ENCODE results near the gene MRC1. TPM values are rescaled to one million over a fixed set of nuclear protein-coding genes. Genes with fewer than 3 reads are reported as not detected.

The MRC1 gene
- total RNA-seq, 1 experiment from 2014 or later: 0.37 TPM

DNA sequence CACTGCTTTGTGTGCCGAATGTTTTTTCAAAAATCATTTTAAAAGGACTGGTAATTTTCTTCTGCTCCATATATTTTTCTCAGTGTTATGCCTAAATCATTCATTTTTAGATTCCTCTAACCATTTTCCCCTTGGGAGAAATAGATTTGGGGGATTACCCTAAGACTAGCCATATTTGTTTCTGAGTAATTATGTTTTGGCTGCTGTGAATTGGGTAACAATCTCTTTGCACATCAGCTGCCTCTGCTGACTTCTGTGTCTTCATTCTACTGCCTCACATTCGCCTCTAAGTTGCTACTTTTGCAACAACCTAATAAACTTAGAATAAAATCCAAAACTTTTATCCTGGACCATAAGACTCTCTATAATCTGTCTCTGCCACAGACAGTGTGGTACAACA, 18.5 kb upstream of the MRC1 start:
- no peaks in the 10 kb centered on the region for H3K9me3 ChIP-seq (ENCODE audit: control insufficient read depth in 1 of 2, insufficient read depth in 1 of 2, low read depth in 1 of 2, low read length in 2 of 2)
- DNase-seq (ENCODE audit: low read depth, low spot score) (no peak), ATAC-seq (no peak)
- H3K4me1 ChIP-seq (ENCODE audit: control insufficient read depth in 1 of 2, insufficient read depth in 2 of 2, low read length in 2 of 2): peaks cover 6 to 14% of the 10 kb centered on the region in 2 experiments; a peak in 3 of 4 replicates
- H4K20me1 ChIP-seq (ENCODE audit: insufficient read depth): no peaks in the 10 kb centered on the region
- CTCF ChIA-PET: interaction anchor here (1.3 kb wide), 1 partner anchor 11 kb away, joined by 3 read pairs; no protein-coding TSS in a partner anchor
- H3K4me3 ChIP-seq (replicated peaks in 1 of 2; ENCODE audit: low read depth in 1 of 2, low read length in 2 of 2): no peak overlapping the region
- no TSS peak for BruUV-seq (replicated peaks)
- RAD21 ChIA-PET (ENCODE audit: low non-redundant PET in 1 of 2, low total read pairs in 2 of 2, uncharacterized antibody in 2 of 2, unreplicated experiment in 2 of 2): no interaction called here
- POLR2A ChIA-PET: no interaction called here
- intact Hi-C loops (cut with micrococcal nuclease): no loop called here
- H3K36me3 ChIP-seq (ENCODE audit: control insufficient read depth in 1 of 2, insufficient read depth in 2 of 2, low read length in 2 of 2): no peaks in the 10 kb centered on the region
- no peaks in the 10 kb centered on the region for H3K79me2 ChIP-seq (ENCODE audit: insufficient read depth, low read length)
- peaks cover 3% of the 10 kb centered on the region; the same call in 1 of the 2 replicates for H3K9me2 ChIP-seq (ENCODE audit: insufficient read depth)
- no peaks in the 10 kb centered on the region for H3K27me3 ChIP-seq (ENCODE audit: insufficient read depth, low read length)
- no peak overlapping the region for H3K27ac ChIP-seq (ENCODE audit: low read depth, low read length)
- TF ChIP-seq FOSL1 (IDR thresholded peaks at IDR 0.05; ENCODE audit: low read depth): no peak
- TF ChIP-seq ZFX (IDR thresholded peaks at IDR 0.05): no peak
- no peak for TF ChIP-seq YY1 (IDR thresholded peaks at IDR 0.05; ENCODE audit: extremely low read depth, insufficient replicate concordance, low read depth, low read length)
- no peak for TF ChIP-seq EZH2phosphoT487 (IDR thresholded peaks at IDR 0.05; ENCODE audit: borderline replicate concordance)
- TF ChIP-seq, protein P1, sequence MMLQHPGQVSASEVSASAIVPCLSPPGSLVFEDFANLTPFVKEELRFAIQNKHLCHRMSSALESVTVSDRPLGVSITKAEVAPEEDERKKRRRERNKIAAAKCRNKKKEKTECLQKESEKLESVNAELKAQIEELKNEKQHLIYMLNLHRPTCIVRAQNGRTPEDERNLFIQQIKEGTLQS (IDR thresholded peaks at IDR 0.05): no peak
- TF ChIP-seq CEBPB (IDR thresholded peaks at IDR 0.05; ENCODE audit: low read depth): no peak
- TF ChIP-seq, protein P2, sequence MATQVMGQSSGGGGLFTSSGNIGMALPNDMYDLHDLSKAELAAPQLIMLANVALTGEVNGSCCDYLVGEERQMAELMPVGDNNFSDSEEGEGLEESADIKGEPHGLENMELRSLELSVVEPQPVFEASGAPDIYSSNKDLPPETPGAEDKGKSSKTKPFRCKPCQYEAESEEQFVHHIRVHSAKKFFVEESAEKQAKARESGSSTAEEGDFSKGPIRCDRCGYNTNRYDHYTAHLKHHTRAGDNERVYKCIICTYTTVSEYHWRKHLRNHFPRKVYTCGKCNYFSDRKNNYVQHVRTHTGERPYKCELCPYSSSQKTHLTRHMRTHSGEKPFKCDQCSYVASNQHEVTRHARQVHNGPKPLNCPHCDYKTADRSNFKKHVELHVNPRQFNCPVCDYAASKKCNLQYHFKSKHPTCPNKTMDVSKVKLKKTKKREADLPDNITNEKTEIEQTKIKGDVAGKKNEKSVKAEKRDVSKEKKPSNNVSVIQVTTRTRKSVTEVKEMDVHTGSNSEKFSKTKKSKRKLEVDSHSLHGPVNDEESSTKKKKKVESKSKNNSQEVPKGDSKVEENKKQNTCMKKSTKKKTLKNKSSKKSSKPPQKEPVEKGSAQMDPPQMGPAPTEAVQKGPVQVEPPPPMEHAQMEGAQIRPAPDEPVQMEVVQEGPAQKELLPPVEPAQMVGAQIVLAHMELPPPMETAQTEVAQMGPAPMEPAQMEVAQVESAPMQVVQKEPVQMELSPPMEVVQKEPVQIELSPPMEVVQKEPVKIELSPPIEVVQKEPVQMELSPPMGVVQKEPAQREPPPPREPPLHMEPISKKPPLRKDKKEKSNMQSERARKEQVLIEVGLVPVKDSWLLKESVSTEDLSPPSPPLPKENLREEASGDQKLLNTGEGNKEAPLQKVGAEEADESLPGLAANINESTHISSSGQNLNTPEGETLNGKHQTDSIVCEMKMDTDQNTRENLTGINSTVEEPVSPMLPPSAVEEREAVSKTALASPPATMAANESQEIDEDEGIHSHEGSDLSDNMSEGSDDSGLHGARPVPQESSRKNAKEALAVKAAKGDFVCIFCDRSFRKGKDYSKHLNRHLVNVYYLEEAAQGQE (IDR thresholded peaks at IDR 0.05; ENCODE audit: low read depth): no peak
- TF ChIP-seq ZNF274 (IDR thresholded peaks at IDR 0.05; ENCODE audit: low read depth, low read length): no peak
- no peak for TF ChIP-seq CBX3 (IDR thresholded peaks at IDR 0.05; ENCODE audit: low read depth)
- H3K4me2 ChIP-seq (ENCODE audit: low read length): no peak overlapping the region
- H2AFZ ChIP-seq (ENCODE audit: low read depth, low read length, poor library complexity, severe bottlenecking): no peak overlapping the region
- H3K9ac ChIP-seq (ENCODE audit: low read length): no peak overlapping the region

Measured in HCT116 (cell line).